ENCODE results near the gene HBB.

- no peak for TF ChIP-seq CTCF (IDR thresholded peaks at IDR 0.05)
- no peak for TF ChIP-seq POLR2A (IDR thresholded peaks at IDR 0.05)
Measured at GRCh38 chr11:5230266-5230665, 3.4 kb upstream of the HBB start.

Data from uterus (tissue), 2 donors.